ENCODE results near the gene KIAA0753. TPM values are rescaled to one million over a fixed set of nuclear protein-coding genes. Genes with fewer than 3 reads are reported as not detected.

The KIAA0753 gene
- polyA plus RNA-seq, 1 of the 3 experiments (the other 2 are of a cell fraction), result 7.2 TPM

DNA sequence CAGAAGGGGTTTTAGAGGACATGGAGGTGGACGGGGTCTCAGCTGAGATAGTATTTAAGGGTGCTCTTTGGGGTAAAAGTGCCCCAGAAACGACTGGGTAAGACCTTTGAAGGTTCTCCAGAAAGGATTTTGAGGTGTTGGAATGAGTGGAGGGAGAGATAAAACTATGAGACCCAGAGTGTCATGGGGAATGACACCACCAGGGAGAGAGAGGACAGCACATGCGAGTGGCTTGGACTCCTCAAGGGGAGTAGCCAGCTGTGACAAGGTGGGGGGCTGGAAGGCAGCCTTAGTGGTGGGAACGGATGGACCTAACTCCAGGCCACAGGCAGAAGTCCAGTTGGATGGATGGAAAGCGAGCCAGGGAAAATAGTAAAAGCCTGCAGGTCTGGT lies 64.9 kb downstream of the KIAA0753 start:
- H3K36me3 ChIP-seq (replicated peaks in 1 of 2; ENCODE audit: control insufficient read depth in 1 of 2, insufficient read depth in 2 of 2, low read length in 1 of 2), result peaks cover 14 to 33% of the 10 kb centered on the region in 2 experiments
- no peaks in the 10 kb centered on the region for H3K79me2 ChIP-seq (ENCODE audit: insufficient read depth)
- peak overlapping the region; percentile 37; the same call in 1 of the 2 replicates for H3K4me2 ChIP-seq
- TF ChIP-seq POLR2AphosphoS5 (IDR thresholded peaks at IDR 0.05; ENCODE audit: low read depth, low read length) (no peak), ELF1 (IDR thresholded peaks at IDR 0.05) (no peak), SIN3A (IDR thresholded peaks at IDR 0.05; ENCODE audit: borderline replicate concordance, low read depth, low read length) (no peak), NRF1 (IDR thresholded peaks at IDR 0.05; ENCODE audit: low read depth, low read length) (no peak), TEAD4 (IDR thresholded peaks at IDR 0.05; ENCODE audit: borderline replicate concordance, insufficient read depth) (no peak), MXI1 (IDR thresholded peaks at IDR 0.05; ENCODE audit: low read depth, low read length) (no peak), SMC3 (IDR thresholded peaks at IDR 0.05; ENCODE audit: low read depth, low read length) (no peak), RCOR1 (IDR thresholded peaks at IDR 0.05; ENCODE audit: low read length) (no peak), JUND (IDR thresholded peaks at IDR 0.05) (no peak), EZH2phosphoT487 (IDR thresholded peaks at IDR 0.05; ENCODE audit: borderline replicate concordance, low read depth) (no peak), RAD21 (IDR thresholded peaks at IDR 0.05; ENCODE audit: low read length) (no peak), FOXM1 (IDR thresholded peaks at IDR 0.05; ENCODE audit: low read depth) (no peak), EP300 (IDR thresholded peaks at IDR 0.05; ENCODE audit: borderline replicate concordance in 1 of 2, low read depth in 1 of 2, low read length in 1 of 2) (no peak)
- DNase-seq, result no peak
- CTCF ChIA-PET, result interaction anchor here (1.4 to 1.5 kb wide), 2 partner anchors 13 to 18 kb away, joined by 3 to 4 read pairs; no protein-coding TSS in a partner anchor
- H3K9ac ChIP-seq, result no peak overlapping the region
- no peak overlapping the region for H2AFZ ChIP-seq (ENCODE audit: low read depth)
- H3K4me1 ChIP-seq (ENCODE audit: control insufficient read depth in 1 of 2, insufficient read depth in 2 of 2, low read depth in 1 of 2, low read length in 1 of 2), result peaks cover 0 to 13% of the 10 kb centered on the region in 2 experiments; a peak in 1 of 4 replicates
- H4K20me1 ChIP-seq (ENCODE audit: insufficient read depth), result no peaks in the 10 kb centered on the region
- no peak overlapping the region for H3K27ac ChIP-seq (ENCODE audit: low read depth in 2 of 2, low read length in 1 of 2)
- no peaks in the 10 kb centered on the region for H3F3A ChIP-seq (replicated peaks; ENCODE audit: insufficient read depth)
- no peak overlapping the region for H3K4me3 ChIP-seq (ENCODE audit: low read depth in 2 of 2, low read length in 1 of 2)
- WGBS (ENCODE audit: low lambda C conversion rate), result 77% methylated on average over 5 of the region's 5 CpGs
- no peaks in the 10 kb centered on the region for H3K27me3 ChIP-seq (ENCODE audit: insufficient read depth)
- POLR2A ChIA-PET, result no interaction called here
- H3K9me2 ChIP-seq, result no peaks in the 10 kb centered on the region
- no peaks in the 10 kb centered on the region for H3K9me3 ChIP-seq

DNA sequence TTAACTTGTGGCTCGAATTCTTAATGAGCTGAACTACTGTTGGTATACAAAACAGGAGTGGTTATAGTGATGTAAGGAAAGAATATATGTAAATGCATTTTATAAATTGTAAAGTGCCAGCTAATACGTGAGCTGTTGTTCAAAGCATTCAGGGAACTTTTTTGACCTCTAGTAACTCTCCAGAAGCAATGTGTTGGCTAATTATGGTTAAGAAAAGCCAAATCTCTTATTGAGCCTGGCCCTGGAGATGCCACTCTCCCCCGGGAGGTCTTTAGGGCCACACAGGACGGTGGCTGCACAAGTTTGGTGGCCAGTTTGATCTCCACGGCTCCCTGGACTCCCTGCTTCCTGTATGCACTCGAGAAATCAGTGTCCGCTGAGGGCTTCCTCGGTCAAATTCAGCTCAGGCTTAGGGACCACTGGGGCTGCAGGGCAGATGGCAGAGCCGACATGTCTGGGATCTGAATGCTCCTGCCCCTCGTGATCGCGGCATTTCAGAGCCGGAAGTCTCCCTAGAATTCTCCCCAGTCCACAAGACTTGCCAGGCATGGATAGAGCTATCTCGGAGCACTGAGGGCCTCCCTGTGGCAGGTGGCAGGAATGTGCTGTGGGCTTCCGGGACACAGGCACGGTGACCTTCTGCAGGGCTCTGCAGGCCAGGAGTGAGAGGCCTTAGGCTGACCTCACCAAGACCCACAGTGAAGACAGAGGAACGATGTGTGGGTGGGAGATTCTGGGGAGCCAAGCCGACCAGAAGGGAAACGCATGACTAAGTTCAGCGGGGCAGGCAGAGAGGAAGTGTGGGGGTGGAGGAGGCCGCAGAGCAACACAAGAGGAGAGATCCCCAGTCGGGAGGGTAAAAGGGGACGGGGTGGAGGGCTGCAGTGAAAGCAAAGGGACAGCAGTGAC lies 65.6 kb downstream of the KIAA0753 start:
- POLR2A ChIA-PET, result no interaction called here
- WGBS (ENCODE audit: low lambda C conversion rate), result 83% methylated on average over 16 of the region's 23 CpGs
- no peak for DNase-seq

More for the DNA sequence above, 65.6 kb downstream of the KIAA0753 start:
- CTCF ChIA-PET, result interaction anchor here (0.7 to 1.5 kb wide), 3 partner anchors 12 to 101 kb away, joined by 3 to 5 read pairs (median 4); no protein-coding TSS in a partner anchor
- Histone ChIP-seq H3K9me2 (no peaks in the 10 kb centered on the region), H3K9ac (no peak overlapping the region), H3K36me3 (replicated peaks in 1 of 2; ENCODE audit: control insufficient read depth in 1 of 2, insufficient read depth in 2 of 2, low read length in 1 of 2) (peaks cover 14 to 33% of the 10 kb centered on the region in 2 experiments), H2AFZ (ENCODE audit: low read depth) (no peak overlapping the region), H3K27me3 (ENCODE audit: insufficient read depth) (no peaks in the 10 kb centered on the region), H3K9me3 (no peaks in the 10 kb centered on the region), H3F3A (replicated peaks; ENCODE audit: insufficient read depth) (no peaks in the 10 kb centered on the region), H3K79me2 (ENCODE audit: insufficient read depth) (no peaks in the 10 kb centered on the region), H3K27ac (ENCODE audit: low read depth in 2 of 2, low read length in 1 of 2) (no peak overlapping the region), H4K20me1 (ENCODE audit: insufficient read depth) (no peaks in the 10 kb centered on the region), H3K4me3 (ENCODE audit: low read depth in 2 of 2, low read length in 1 of 2) (no peak overlapping the region), H3K4me1 (ENCODE audit: control insufficient read depth in 1 of 2, insufficient read depth in 2 of 2, low read depth in 1 of 2, low read length in 1 of 2) (peaks cover 0 to 13% of the 10 kb centered on the region in 2 experiments; a peak in 1 of 4 replicates), H3K4me2 (peak overlapping the region; percentile 37; the same call in 1 of the 2 replicates)
- TF ChIP-seq IRF3 (IDR thresholded peaks at IDR 0.05; ENCODE audit: low read depth, low read length) (no peak), NRF1 (IDR thresholded peaks at IDR 0.05; ENCODE audit: low read depth, low read length) (no peak), EZH2phosphoT487 (IDR thresholded peaks at IDR 0.05; ENCODE audit: borderline replicate concordance, low read depth) (no peak), RAD21 (IDR thresholded peaks at IDR 0.05; ENCODE audit: low read length) (no peak), MEF2A (IDR thresholded peaks at IDR 0.05; ENCODE audit: borderline replicate concordance, low read depth) (no peak), TEAD4 (IDR thresholded peaks at IDR 0.05; ENCODE audit: borderline replicate concordance, insufficient read depth) (no peak), GATA2 (CRISPR knock-in tag; IDR thresholded peaks at IDR 0.05) (no peak), NFIC (IDR thresholded peaks at IDR 0.05; ENCODE audit: borderline replicate concordance) (no peak), TCF12 (IDR thresholded peaks at IDR 0.05) (no peak), POLR2AphosphoS5 (IDR thresholded peaks at IDR 0.05; ENCODE audit: low read depth, low read length) (no peak)
- TF ChIP-seq, protein P1, sequence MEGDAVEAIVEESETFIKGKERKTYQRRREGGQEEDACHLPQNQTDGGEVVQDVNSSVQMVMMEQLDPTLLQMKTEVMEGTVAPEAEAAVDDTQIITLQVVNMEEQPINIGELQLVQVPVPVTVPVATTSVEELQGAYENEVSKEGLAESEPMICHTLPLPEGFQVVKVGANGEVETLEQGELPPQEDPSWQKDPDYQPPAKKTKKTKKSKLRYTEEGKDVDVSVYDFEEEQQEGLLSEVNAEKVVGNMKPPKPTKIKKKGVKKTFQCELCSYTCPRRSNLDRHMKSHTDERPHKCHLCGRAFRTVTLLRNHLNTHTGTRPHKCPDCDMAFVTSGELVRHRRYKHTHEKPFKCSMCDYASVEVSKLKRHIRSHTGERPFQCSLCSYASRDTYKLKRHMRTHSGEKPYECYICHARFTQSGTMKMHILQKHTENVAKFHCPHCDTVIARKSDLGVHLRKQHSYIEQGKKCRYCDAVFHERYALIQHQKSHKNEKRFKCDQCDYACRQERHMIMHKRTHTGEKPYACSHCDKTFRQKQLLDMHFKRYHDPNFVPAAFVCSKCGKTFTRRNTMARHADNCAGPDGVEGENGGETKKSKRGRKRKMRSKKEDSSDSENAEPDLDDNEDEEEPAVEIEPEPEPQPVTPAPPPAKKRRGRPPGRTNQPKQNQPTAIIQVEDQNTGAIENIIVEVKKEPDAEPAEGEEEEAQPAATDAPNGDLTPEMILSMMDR (IDR thresholded peaks at IDR 0.05), result no peak

All from SK-N-SH (cell line).